OCI-LY3 (cell line): ENCODE results near the gene PPWD1.

Experiments
- H2AFZ ChIP-seq: fragments of 200-600, 300-600 bp; shearing (Covaris generic); 2 replicates; pipeline ENCODE4 v1.6.0; 2014; ENCODE audit warnings: antibody characterized with exemption, low read depth, low read length
- H3K27ac ChIP-seq: fragments of 200-600, 300-600 bp; sonication (generic); 2 replicates; pipeline ENCODE4 v1.5.1; 2014; ENCODE audit warnings: mild to moderate bottlenecking, low read length, moderate library complexity, mixed read lengths
- H3K27me3 ChIP-seq: fragments of 200-600, 300-600 bp; sonication (generic); 2 replicates; pipeline ENCODE4 v1.6.1; 2014; ENCODE audit warnings: low read depth, low read length, mixed read lengths
- H3K36me3 ChIP-seq: fragments of 200-600, 300-600 bp; sonication (generic); replicated peaks from 2 replicates; pipeline ENCODE3; 2014; ENCODE audit warnings: low read depth, low read length, mixed read lengths
- H3K4me1 ChIP-seq: fragments of 300-600, 200-600 bp; sonication (generic); 2 replicates; pipeline ENCODE4 v1.6.1; 2014; ENCODE audit warnings: low read length, mixed read lengths
- H3K4me2 ChIP-seq: fragments of 200-600, 300-600 bp; sonication (generic); 2 replicates; pipeline ENCODE4 v1.6.1; 2014; ENCODE audit warnings: low read length, mixed read lengths
- H3K4me3 ChIP-seq: fragments of 300-600, 200-600 bp; sonication (generic); 2 replicates; pipeline ENCODE4 v1.5.1; 2014; ENCODE audit warnings: antibody characterized with exemption, mild to moderate bottlenecking, low read length, moderate library complexity
- H3K79me2 ChIP-seq: fragments of 300-600, 200-600 bp; shearing (Covaris generic); 2 replicates; pipeline ENCODE4 v1.6.1; 2014; ENCODE audit warnings: mild to moderate bottlenecking, low read length, mixed read lengths
- H3K9ac ChIP-seq: fragments of 300-600, 200-600 bp; shearing (Covaris generic); 2 replicates; pipeline ENCODE4 v1.6.0; 2014; ENCODE audit warnings: mild to moderate bottlenecking, low read length, moderate library complexity
- H3K9me3 ChIP-seq: fragments of 200-600, 300-600 bp; shearing (Covaris generic); 2 replicates; pipeline ENCODE4 v1.6.1; 2014; ENCODE audit warnings: low read length, mixed read lengths; ENCODE audit not compliant: insufficient read depth
- H4K20me1 ChIP-seq: fragments of 200-600, 300-600 bp; sonication (generic); 2 replicates; pipeline ENCODE4 v1.6.1; 2016; ENCODE audit warnings: low read length, mixed read lengths; ENCODE audit not compliant: insufficient read depth
- CTCF ChIP-seq: fragments of 200-600, 300-600 bp; sonication (generic); IDR thresholded peaks from 2 replicates; pipeline ENCODE4 v1.5.1; 2014; ENCODE audit warnings: antibody characterized with exemption, low read length, low read depth
- EZH2phosphoT487 ChIP-seq: fragments of 200-600 bp; shearing (Covaris generic); IDR thresholded peaks from 2 replicates; pipeline ENCODE4 v1.6.1; 2018; ENCODE audit warnings: antibody characterized with exemption, mixed run types, low read depth

The PPWD1 gene

GRCh38 chr5:65562731-65563701 is at the start of gene PPWD1, which contains the start of gene CENPK:
TSS of gene PPWD1 (plus strand) at chr5:65563296. CDS start at chr5:65563311, 15 bp downstream.
TSS of gene CENPK (minus strand) at chr5:65563168. CDS start at chr5:65554907, 8,261 bp downstream.
- TF ChIP-seq EZH2phosphoT487, result no peak
- no peak for TF ChIP-seq CTCF
- H3K36me3 ChIP-seq, result peaks cover 5% of the 10 kb centered on the region
- H2AFZ ChIP-seq, result peak within 1 kb of the TSS; percentile 89
- peak within 1 kb of the TSS; percentile 94 for H3K4me3 ChIP-seq
- peak within 1 kb of the TSS; percentile 86 for H3K4me2 ChIP-seq
- H4K20me1 ChIP-seq, result no peaks in the 10 kb centered on the region
- H3K27ac ChIP-seq, result peak within 1 kb of the TSS; percentile 79
- no peaks in the 10 kb centered on the region for H3K9me3 ChIP-seq
- peak within 1 kb of the TSS; percentile 81 for H3K9ac ChIP-seq
- H3K4me1 ChIP-seq, result peaks cover 10% of the 10 kb centered on the region
- H3K27me3 ChIP-seq, result no peaks in the 10 kb centered on the region
- peaks cover 62% of the 10 kb centered on the region for H3K79me2 ChIP-seq

GRCh38 chr5:65525726-65526125 is 37.4 kb upstream of the PPWD1 start:
- H3K27ac ChIP-seq, result no peak overlapping the region
- no peaks in the 10 kb centered on the region for H3K36me3 ChIP-seq
- H3K9ac ChIP-seq, result no peak overlapping the region
- no peak for TF ChIP-seq CTCF
- TF ChIP-seq EZH2phosphoT487, result no peak
- H3K9me3 ChIP-seq, result no peaks in the 10 kb centered on the region
- H3K4me2 ChIP-seq, result no peak overlapping the region
- H3K27me3 ChIP-seq, result no peaks in the 10 kb centered on the region
- no peak overlapping the region for H3K4me3 ChIP-seq
- H3K4me1 ChIP-seq, result no peaks in the 10 kb centered on the region
- no peaks in the 10 kb centered on the region for H3K79me2 ChIP-seq
- H4K20me1 ChIP-seq, result no peaks in the 10 kb centered on the region
- no peak overlapping the region for H2AFZ ChIP-seq

- TF ChIP-seq EZH2phosphoT487 (no peak), CTCF (no peak)
- H3K36me3 ChIP-seq, result no peaks in the 10 kb centered on the region
- H3K4me2 ChIP-seq, result no peak overlapping the region
Measured at GRCh38 chr5:65530904-65531303, 32.2 kb upstream of the PPWD1 start.

GRCh38 chr5:65535529-65535987 is 27.5 kb upstream of the PPWD1 start:
- H3K9me3 ChIP-seq, result no peaks in the 10 kb centered on the region
- no peak overlapping the region for H2AFZ ChIP-seq
- no peak overlapping the region for H3K27ac ChIP-seq
- H3K36me3 ChIP-seq, result peaks cover 4% of the 10 kb centered on the region
- H3K4me2 ChIP-seq, result no peak overlapping the region
- no peak overlapping the region for H3K9ac ChIP-seq
- no peak overlapping the region for H3K4me3 ChIP-seq
- no peaks in the 10 kb centered on the region for H3K27me3 ChIP-seq
- no peaks in the 10 kb centered on the region for H3K4me1 ChIP-seq
- no peaks in the 10 kb centered on the region for H4K20me1 ChIP-seq
- TF ChIP-seq EZH2phosphoT487 (no peak), CTCF (no peak)
- no peaks in the 10 kb centered on the region for H3K79me2 ChIP-seq

More at GRCh38 chr5:65530904-65531303, 32.2 kb upstream of the PPWD1 start:
- no peak overlapping the region for H3K27ac ChIP-seq
- H3K9ac ChIP-seq, result no peak overlapping the region
- no peaks in the 10 kb centered on the region for H4K20me1 ChIP-seq
- no peaks in the 10 kb centered on the region for H3K4me1 ChIP-seq
- H3K9me3 ChIP-seq, result no peaks in the 10 kb centered on the region
- no peak overlapping the region for H3K4me3 ChIP-seq
- H3K79me2 ChIP-seq, result no peaks in the 10 kb centered on the region
- no peak overlapping the region for H2AFZ ChIP-seq
- H3K27me3 ChIP-seq, result no peaks in the 10 kb centered on the region
